Gastroesophageal sphincter (tissue), 4 donors: ENCODE data around the gene CACNA1C. TPM values are rescaled to one million over a fixed set of nuclear protein-coding genes. Genes with fewer than 3 reads are reported as not detected.
"Not testable (repeated sequence)": the region's sequence is repeated elsewhere in the genome, so short reads cannot be mapped to it uniquely, and the experiment has no call there.

Experiments
- ATAC-seq: fragments of 150-250 bp; one replicate; pipeline ENCODE4 v1.9.1; 2016; ENCODE audit warnings: mild to moderate bottlenecking, moderate library complexity
- H3K27ac ChIP-seq, 4 donors: fragments of 200-600 bp; sonication (generic) in 3 of 4; 1 replicate in 3 of 4; 2 replicates in 1 of 4; pipeline ENCODE4 v1.5.1; 2016 to 2019
- H3K27me3 ChIP-seq: fragments of 200-600 bp; sonication (generic); one replicate; pipeline ENCODE4 v1.5.1; 2019
- H3K36me3 ChIP-seq, 2 donors: fragments of 200-600 bp; sonication (generic); one replicate each; pipeline ENCODE4 v1.5.1; 2019; ENCODE audit warnings: control low read depth in 1 of 2
- H3K4me1 ChIP-seq, 3 donors: fragments of 200-600 bp; sonication (generic); 1 replicate in 2 of 3; 2 replicates in 1 of 3; pipeline ENCODE4 v1.5.1; 2016 to 2019; ENCODE audit warnings: control low read depth in 2 of 3
- H3K4me3 ChIP-seq, 2 donors: fragments of 200-600 bp; sonication (generic); one replicate each; pipeline ENCODE4 v1.5.1; 2019; ENCODE audit warnings: mild to moderate bottlenecking in 1 of 2, moderate library complexity in 1 of 2
- H3K9me3 ChIP-seq, 3 donors: fragments of 200-600 bp; sonication (generic); one replicate each; pipeline ENCODE4 v1.5.1; 2017 to 2019; ENCODE audit warnings: control low read depth in 2 of 3
- EP300 ChIP-seq: sonication (generic); formaldehyde crosslinking; IDR thresholded peaks from one replicate; pipeline ENCODE4 v1.6.1; 2017; ENCODE audit warnings: antibody characterized with exemption, mild to moderate bottlenecking
- POLR2A ChIP-seq, 2 donors: fragments of 450-650 bp; IDR thresholded peaks; one replicate each; pipeline ENCODE4 v1.6.1; 2017; ENCODE audit warnings: antibody characterized with exemption in 2 of 2, mild to moderate bottlenecking in 2 of 2, moderate library complexity in 1 of 2
- POLR2AphosphoS5 ChIP-seq: sonication (generic); formaldehyde crosslinking; IDR thresholded peaks from one replicate; pipeline ENCODE4 v1.6.1; 2017; ENCODE audit warnings: antibody characterized with exemption
- WGBS, 2 donors: methylation state at CpG; one replicate each; pipeline ENCODE4 v1.1.5; 2018; ENCODE audit warnings: low coverage in 1 of 2; 5-methylcytosine and 5-hydroxymethylcytosine counted together
- total RNA-seq, 4 donors: library from RNA; depleted of rRNA; stranded (reverse); fragments of >200 nt; gene quantifications; one replicate each; pipeline ENCODE4 v1.1.0, GENCODE V29; 2016
- TF ChIP-seq, protein P1 (sequence below), 4 experiments: fragments of 200-600 bp in 2 of 4; fragments of 450-650 bp in 2 of 4; sonication (generic) in 1 of 4; IDR thresholded peaks; one replicate each; pipeline ENCODE4 v1.5.1; 2017 to 2019; ENCODE audit warnings: antibody characterized with exemption in 4 of 4, mild to moderate bottlenecking in 2 of 4, moderate library complexity in 2 of 4

CACNA1C gene
- total RNA-seq, 4 donors from 2014 or later: 22.9 to 96.2 (median 41.4) TPM

DNA sequence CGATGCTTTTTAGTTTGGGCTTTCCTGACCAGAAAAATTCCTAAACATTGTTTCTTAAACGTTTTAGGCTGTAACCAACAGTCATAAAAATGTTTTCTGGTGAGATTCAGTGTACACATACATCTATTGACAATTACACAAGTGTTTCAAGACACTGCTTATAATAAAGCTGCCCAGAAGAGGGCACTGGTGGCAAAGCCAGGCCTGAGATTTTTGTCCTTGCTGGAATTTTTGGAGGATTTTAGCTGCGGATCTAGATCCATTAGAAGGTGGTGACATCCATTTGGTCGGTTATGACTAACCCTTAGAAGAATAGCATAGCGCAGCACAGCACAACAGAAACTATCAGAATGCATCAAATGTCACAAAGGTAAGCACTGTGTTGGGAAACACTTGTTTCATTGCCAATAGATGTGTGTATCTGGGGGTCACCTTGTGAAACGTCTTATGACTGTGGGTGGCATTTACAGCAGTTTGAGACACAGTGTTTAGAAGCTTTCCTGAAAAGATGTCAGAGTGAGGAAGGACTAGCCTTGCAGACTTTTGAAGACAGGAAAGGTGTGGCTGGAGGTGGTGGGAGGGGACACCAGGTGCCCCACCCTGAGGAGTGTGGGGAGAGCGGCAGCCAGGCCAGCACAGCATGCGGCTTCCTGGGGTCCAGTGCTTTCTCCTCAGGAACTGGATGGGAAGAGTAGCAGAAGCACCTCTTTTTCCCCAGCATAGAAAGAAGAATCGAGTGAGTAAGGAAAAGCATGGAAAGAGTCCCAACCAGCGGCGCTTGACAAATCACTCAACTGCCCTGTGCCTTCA lies 687.2 kb downstream of the CACNA1C start:
- Histone ChIP-seq H3K27me3 (peaks cover 23% of the 10 kb centered on the region), H3K4me1 (no peaks in the 10 kb centered on the region), H3K9me3 (no peaks in the 10 kb centered on the region), H3K4me3 (no peak overlapping the region), H3K27ac (no peak overlapping the region), H3K36me3 (no peaks in the 10 kb centered on the region)
- ATAC-seq: no peak
- TF ChIP-seq POLR2AphosphoS5 (no peak), EP300 (no peak), POLR2A (IDR thresholded peaks at IDR 0.05) (no peak)
- TF ChIP-seq, protein P1, sequence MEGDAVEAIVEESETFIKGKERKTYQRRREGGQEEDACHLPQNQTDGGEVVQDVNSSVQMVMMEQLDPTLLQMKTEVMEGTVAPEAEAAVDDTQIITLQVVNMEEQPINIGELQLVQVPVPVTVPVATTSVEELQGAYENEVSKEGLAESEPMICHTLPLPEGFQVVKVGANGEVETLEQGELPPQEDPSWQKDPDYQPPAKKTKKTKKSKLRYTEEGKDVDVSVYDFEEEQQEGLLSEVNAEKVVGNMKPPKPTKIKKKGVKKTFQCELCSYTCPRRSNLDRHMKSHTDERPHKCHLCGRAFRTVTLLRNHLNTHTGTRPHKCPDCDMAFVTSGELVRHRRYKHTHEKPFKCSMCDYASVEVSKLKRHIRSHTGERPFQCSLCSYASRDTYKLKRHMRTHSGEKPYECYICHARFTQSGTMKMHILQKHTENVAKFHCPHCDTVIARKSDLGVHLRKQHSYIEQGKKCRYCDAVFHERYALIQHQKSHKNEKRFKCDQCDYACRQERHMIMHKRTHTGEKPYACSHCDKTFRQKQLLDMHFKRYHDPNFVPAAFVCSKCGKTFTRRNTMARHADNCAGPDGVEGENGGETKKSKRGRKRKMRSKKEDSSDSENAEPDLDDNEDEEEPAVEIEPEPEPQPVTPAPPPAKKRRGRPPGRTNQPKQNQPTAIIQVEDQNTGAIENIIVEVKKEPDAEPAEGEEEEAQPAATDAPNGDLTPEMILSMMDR (IDR thresholded peaks at IDR 0.05): peak in 3 of 4 experiments; percentile 17 to 49 (median 27)
- WGBS, 2 donors: 36 to 54% methylated on average over 5 to 8 of the region's 11 CpGs

DNA sequence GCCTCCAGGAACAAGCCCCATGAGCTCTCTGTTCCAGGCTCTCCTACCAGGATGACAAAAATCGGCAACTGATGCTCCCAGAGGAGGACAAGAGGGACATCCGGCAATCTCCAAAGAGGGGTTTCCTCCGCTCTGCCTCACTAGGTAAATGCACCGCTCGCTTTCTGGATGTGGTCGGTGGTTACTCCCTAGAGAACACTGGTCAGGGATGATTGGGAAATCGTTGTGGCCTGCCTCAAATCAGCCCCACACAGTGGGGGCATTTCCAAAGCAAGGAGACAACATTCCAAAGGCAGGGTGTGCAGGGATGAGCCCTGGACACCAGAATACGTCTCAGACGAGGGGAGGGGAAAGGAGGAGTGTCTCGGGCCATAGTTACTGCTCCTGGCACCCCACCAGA lies 689.2 kb downstream of the CACNA1C start:
- H3K4me1 ChIP-seq, ATAC-seq, H3K4me3 ChIP-seq, H3K9me3 ChIP-seq, H3K36me3 ChIP-seq, H3K27ac ChIP-seq: not testable (repeated sequence)
- WGBS, 2 donors: no CpG with 5 or more reads among the region's 10 CpGs
- H3K27me3 ChIP-seq: peaks cover 17% of the 10 kb centered on the region

DNA sequence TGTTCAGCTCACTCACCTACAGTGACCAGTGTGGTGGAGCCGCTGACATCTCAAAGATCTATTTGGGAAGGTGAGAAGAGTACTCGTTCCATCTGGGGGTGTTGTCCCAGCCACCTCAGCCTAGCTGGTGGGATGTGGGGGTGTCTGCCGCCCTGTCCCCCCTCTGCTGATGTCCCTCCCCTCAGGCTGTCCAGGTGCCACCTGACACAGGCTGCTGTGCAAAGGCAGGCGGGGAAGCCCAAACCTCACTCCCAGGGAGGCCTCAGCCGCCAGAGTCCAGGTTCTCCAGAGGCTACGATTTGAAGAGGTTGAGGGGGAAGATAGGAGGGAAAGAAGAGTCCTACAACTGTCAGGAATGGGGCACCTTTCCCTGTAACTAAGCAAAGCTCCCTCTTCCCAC lies 690.7 kb downstream of the CACNA1C start:
- H3K9me3 ChIP-seq: peaks cover 0 to 6% (median 0%) of the 10 kb centered on the region in 3 donors
- no peak for ATAC-seq
- no peaks in the 10 kb centered on the region for H3K36me3 ChIP-seq
- H3K4me3 ChIP-seq: no peak overlapping the region
- 100% methylated on average over 1 of the region's 6 CpGs; no CpG with 5 or more reads in 1 of the 2 donors for WGBS, 2 donors
- TF ChIP-seq EP300 (no peak), POLR2AphosphoS5 (no peak), POLR2A (IDR thresholded peaks at IDR 0.05) (no peak)
- TF ChIP-seq, protein P1 (IDR thresholded peaks at IDR 0.05): no peak
- H3K27me3 ChIP-seq: peaks cover 12% of the 10 kb centered on the region
- H3K4me1 ChIP-seq: no peaks in the 10 kb centered on the region
- H3K27ac ChIP-seq: no peak overlapping the region

DNA sequence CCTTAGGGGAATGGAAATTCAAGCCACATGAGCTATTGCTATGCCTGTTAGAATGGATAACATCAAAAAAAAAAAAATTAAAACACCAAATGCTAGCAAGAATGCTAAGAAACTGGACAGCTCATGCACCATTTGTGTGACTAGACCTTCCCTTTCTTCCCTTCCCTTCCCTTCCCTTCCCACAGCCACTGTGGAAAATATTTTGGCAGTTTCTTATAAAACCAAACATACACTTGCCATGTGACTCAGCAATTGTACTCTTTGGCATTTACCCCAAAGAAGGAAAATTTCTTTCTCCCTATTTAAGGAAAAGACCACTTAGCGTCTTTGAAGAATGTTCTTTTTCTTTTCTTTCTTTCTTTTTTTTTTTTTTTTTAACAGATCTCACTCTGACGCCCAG lies 692.9 kb downstream of the CACNA1C start:
- no peak for TF ChIP-seq POLR2A (IDR thresholded peaks at IDR 0.05)
- TF ChIP-seq, protein P1 (IDR thresholded peaks at IDR 0.05): no peak
- no peak for TF ChIP-seq EP300
- no peak for TF ChIP-seq POLR2AphosphoS5
- Histone ChIP-seq H3K36me3 (no peaks in the 10 kb centered on the region), H3K4me3 (no peak overlapping the region), H3K9me3 (peaks cover 0 to 6% (median 0%) of the 10 kb centered on the region in 3 donors), H3K27ac (no peak overlapping the region), H3K27me3 (peaks cover 21% of the 10 kb centered on the region), H3K4me1 (no peaks in the 10 kb centered on the region)
- WGBS, 2 donors: 40 to 52% methylated on average over 1 to 2 of the region's 2 CpGs
- ATAC-seq: no peak

Other genes starting within 250 kb of the CACNA1C start
- gene LRTM2, start 232.4 kb upstream of the CACNA1C start, total RNA-seq: not detected
- gene CACNA2D4, start 134.3 kb upstream of the CACNA1C start, total RNA-seq: 1 to 10 TPM; 1.4 to 3.3 (median 3.0) TPM
- 10 to 100 TPM; 26.1 to 30.4 (median 27.9) TPM for gene DCP1B, start 48.5 kb upstream of the CACNA1C start, total RNA-seq